D721Med (cell line): ENCODE results near the gene ZBTB12.

Source experiments
- DNase-seq: peaks from one replicate; pipeline ENCODE4 v3.0.0; 2011; ENCODE audit warnings: low spot score; ENCODE audit not compliant: insufficient read length
- FAIRE-seq: peaks from 2 replicates; lab custom pipeline; 2011; peaks lifted over from hg19 to GRCh38; lab: Jason Lieb, UNC
- CTCF ChIP-seq: IDR thresholded peaks from 2 replicates; pipeline ENCODE4 v1.5.1; 2012; ENCODE audit warnings: mild to moderate bottlenecking, control low read depth; ENCODE audit not compliant: insufficient read depth; ENCODE audit errors: missing control alignments

ZBTB12 gene

GRCh38 chr6:31896493-31896855 is 5.4 kb downstream of the ZBTB12 start:
- DNase-seq (no peak), FAIRE-seq (no peak)
- no peak for TF ChIP-seq CTCF

- FAIRE-seq (no peak), DNase-seq (no peak)
- no peak for TF ChIP-seq CTCF
These were observed 9.1 kb downstream of the ZBTB12 start for GRCh38 chr6:31892821-31893220.

GRCh38 chr6:31889331-31889972 is 12.4 kb downstream of the ZBTB12 start:
- no peak for FAIRE-seq
- no peak for TF ChIP-seq CTCF
- no peak for DNase-seq

DNA sequence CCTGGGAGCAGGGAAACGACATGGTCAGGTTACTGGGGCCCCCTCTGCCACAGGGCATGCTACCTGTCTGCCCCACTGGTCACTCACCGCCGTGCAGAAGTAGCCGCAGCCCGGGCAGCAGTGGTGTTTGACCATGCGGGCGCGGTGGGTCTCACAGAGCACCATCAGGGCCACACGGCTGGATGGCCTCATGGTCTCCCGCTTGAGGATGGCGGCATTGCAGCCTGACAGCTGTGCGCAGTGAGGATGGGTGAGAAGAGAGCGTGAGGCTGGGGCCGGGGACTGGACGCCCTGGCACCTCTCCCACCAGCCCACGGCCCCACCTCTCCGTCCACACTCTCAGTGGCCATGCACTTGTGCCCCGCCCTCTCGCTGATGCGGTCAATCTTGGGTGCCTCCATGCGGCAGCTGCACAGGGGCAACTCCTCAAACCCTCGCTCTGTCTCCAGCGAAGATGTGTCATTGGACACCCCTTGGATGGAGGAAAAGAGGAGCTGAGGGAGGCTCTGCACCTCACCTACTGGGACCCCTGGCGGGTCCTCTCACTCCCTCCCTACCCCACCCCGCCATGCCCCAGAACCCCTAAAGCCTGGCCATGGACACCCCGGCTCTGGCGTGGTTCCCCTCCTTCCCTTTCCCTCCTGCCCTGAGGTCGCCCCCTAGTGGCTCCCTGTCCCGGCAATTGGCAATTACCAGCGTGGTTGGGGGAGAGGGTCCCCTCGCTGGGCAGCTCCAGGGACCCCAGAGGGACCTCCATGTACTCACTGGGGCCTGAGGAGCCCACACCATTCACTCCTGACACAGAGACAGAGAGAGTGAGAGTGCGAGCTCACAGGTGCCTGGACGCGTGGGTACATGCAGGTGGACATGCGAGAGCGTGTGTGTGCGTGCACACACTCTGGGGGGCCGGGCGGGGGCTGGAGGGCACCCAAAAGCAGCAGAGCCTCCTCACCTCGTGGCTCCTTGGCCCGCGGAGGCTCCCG is 13.3 kb downstream of the ZBTB12 start:
- DNase-seq (peak; percentile 52), FAIRE-seq (no peak)
- TF ChIP-seq CTCF = peak; percentile 62

- no peak for FAIRE-seq
- no peak for TF ChIP-seq CTCF
These were observed 14.5 kb downstream of the ZBTB12 start for GRCh38 chr6:31887173-31888007.

GRCh38 chr6:31886541-31886991 is 15.3 kb downstream of the ZBTB12 start:
- DNase-seq = no peak
- no peak for FAIRE-seq
- TF ChIP-seq CTCF = no peak

More at GRCh38 chr6:31887173-31888007, 14.5 kb downstream of the ZBTB12 start:
- no peak for DNase-seq
